Spinal cord (tissue), 10 donors: Measurements from ENCODE around the gene FLRT1. TPM values are rescaled to one million over a fixed set of nuclear protein-coding genes. Genes with fewer than 3 reads are reported as not detected.

ENCODE experiments used
- DNase-seq, 6 donors: peaks; one replicate each; pipeline versions ENCODE4 v3.0.0 to v3.0.0-alpha.2; 2013 to 2015; ENCODE audit warnings: low spot score in 6 of 6, low read depth in 4 of 6
- H3K27ac ChIP-seq: one replicate; pipeline ENCODE4 v1.5.1; 2013; ENCODE audit warnings: low read depth, low read length, control low read depth
- H3K27me3 ChIP-seq: one replicate; pipeline ENCODE4 v1.6.1; 2013; ENCODE audit warnings: low read length; ENCODE audit not compliant: control insufficient read depth, insufficient read depth
- H3K36me3 ChIP-seq: one replicate; pipeline ENCODE4 v1.6.1; 2013; ENCODE audit warnings: low read length; ENCODE audit not compliant: control insufficient read depth, insufficient read depth
- H3K4me1 ChIP-seq: one replicate; pipeline ENCODE4 v1.6.1; 2013; ENCODE audit warnings: low read length; ENCODE audit not compliant: control insufficient read depth, insufficient read depth
- H3K4me3 ChIP-seq: one replicate; pipeline ENCODE4 v1.5.1; 2013; ENCODE audit warnings: low read depth, low read length, control low read depth
- H3K9me3 ChIP-seq: one replicate; pipeline ENCODE4 v1.6.1; 2013; ENCODE audit warnings: low read length; ENCODE audit not compliant: control insufficient read depth, insufficient read depth
- WGBS: methylation state at CpG from one replicate; pipeline ENCODE4 v1.1.5; 2013; ENCODE audit warnings: missing lambda C conversion rate; ENCODE audit not compliant: insufficient coverage; 5-methylcytosine and 5-hydroxymethylcytosine counted together
- polyA plus RNA-seq, 2 donors: library from polyadenylated mRNA; unstranded; fragments of 120-200 nt; gene quantifications; one replicate each; pipeline ENCODE4 v1.2.1, GENCODE V29; 2013; ENCODE audit not compliant: insufficient read length in 2 of 2
- total RNA-seq, 2 donors: library from RNA; depleted of rRNA in 1 of 2; stranded (reverse); fragments of 120-200 nt in 1 of 2; fragments of >200 nt in 1 of 2; gene quantifications; one replicate each; pipeline versions ENCODE4 v1.2.3 to v1.2.4, GENCODE V29; 2013 to 2014
- donor health status: healthy.

The FLRT1 gene
- total and polyA plus RNA-seq, 4 donors, result 6.7 to 21.0 (median 11.7) TPM

GRCh38 chr11:64080390-64080789 is 44.7 kb downstream of the FLRT1 start:
- no peaks in the 10 kb centered on the region for H3K9me3 ChIP-seq
- 100% methylated on average over 1 of the region's 10 CpGs for WGBS
- H3K27ac ChIP-seq, result no peak overlapping the region
- no peak for DNase-seq
- H3K27me3 ChIP-seq, result no peaks in the 10 kb centered on the region
- H3K4me1 ChIP-seq, result peaks cover 64% of the 10 kb centered on the region
- no peak overlapping the region for H3K4me3 ChIP-seq
- H3K36me3 ChIP-seq, result peaks cover 35% of the 10 kb centered on the region

GRCh38 chr11:64081745-64082442 is 46.2 kb downstream of the FLRT1 start:
- no peak for DNase-seq
- H3K9me3 ChIP-seq, result no peaks in the 10 kb centered on the region
- 53% methylated on average over 27 of the region's 27 CpGs for WGBS
- H3K4me1 ChIP-seq, result peaks cover 74% of the 10 kb centered on the region
- H3K27ac ChIP-seq, result no peak overlapping the region
- no peaks in the 10 kb centered on the region for H3K27me3 ChIP-seq
- H3K36me3 ChIP-seq, result peaks cover 27% of the 10 kb centered on the region
- H3K4me3 ChIP-seq, result no peak overlapping the region

GRCh38 chr11:64083398-64084080 is 47.8 kb downstream of the FLRT1 start:
- H3K4me3 ChIP-seq, result no peak overlapping the region
- H3K36me3 ChIP-seq, result peaks cover 34% of the 10 kb centered on the region
- WGBS, result 79% methylated on average over 24 of the region's 28 CpGs
- H3K4me1 ChIP-seq, result peaks cover 74% of the 10 kb centered on the region
- H3K9me3 ChIP-seq, result no peaks in the 10 kb centered on the region
- H3K27me3 ChIP-seq, result no peaks in the 10 kb centered on the region
- H3K27ac ChIP-seq, result no peak overlapping the region
- DNase-seq, result no peak

GRCh38 chr11:64084146-64084950 is 48.6 kb downstream of the FLRT1 start:
- Histone ChIP-seq H3K9me3 (no peaks in the 10 kb centered on the region), H3K36me3 (peaks cover 37% of the 10 kb centered on the region), H3K27me3 (no peaks in the 10 kb centered on the region), H3K27ac (no peak overlapping the region), H3K4me1 (peaks cover 74% of the 10 kb centered on the region), H3K4me3 (no peak overlapping the region)
- WGBS, result 83% methylated on average over 25 of the region's 26 CpGs
- DNase-seq, result no peak

- no peak overlapping the region for H3K4me3 ChIP-seq
- no peaks in the 10 kb centered on the region for H3K27me3 ChIP-seq
- H3K4me1 ChIP-seq, result peaks cover 78% of the 10 kb centered on the region
- peaks cover 40% of the 10 kb centered on the region for H3K36me3 ChIP-seq
- 73% methylated on average over 20 of the region's 27 CpGs for WGBS
- no peak for DNase-seq
- no peak overlapping the region for H3K27ac ChIP-seq
- H3K9me3 ChIP-seq, result no peaks in the 10 kb centered on the region
Measured at GRCh38 chr11:64084951-64085710, 49.4 kb downstream of the FLRT1 start.

Other genes starting within 250 kb of the FLRT1 start
- 10 to 100 TPM in 1 of 2 donors, 1 to 10 TPM in 1; 9.1 to 21.9 TPM for gene SPINDOC, start 222.5 kb upstream of the FLRT1 start, total RNA-seq
- gene SPINDOC, start 222.5 kb upstream of the FLRT1 start, polyA plus RNA-seq, result 10 to 100 TPM; 29.6 to 39.4 TPM
- 10 to 100 TPM; 12.2 to 15.5 TPM for gene MARK2, start 196.8 kb upstream of the FLRT1 start, total RNA-seq
- 10 to 100 TPM; 32.4 to 32.5 TPM for gene MARK2, start 196.8 kb upstream of the FLRT1 start, polyA plus RNA-seq
- gene RCOR2, start 118.8 kb upstream of the FLRT1 start, total RNA-seq, result 1 to 10 TPM; 3.0 to 8.9 TPM
- 10 to 100 TPM; 23.7 to 23.9 TPM for gene RCOR2, start 118.8 kb upstream of the FLRT1 start, polyA plus RNA-seq
- 10 to 100 TPM; 11.6 to 19.3 TPM for gene NAA40, start 96.9 kb upstream of the FLRT1 start, total RNA-seq
- gene NAA40, start 96.9 kb upstream of the FLRT1 start, polyA plus RNA-seq, result 10 to 100 TPM; 39.5 to 51.3 TPM
- gene COX8A, start 61.3 kb upstream of the FLRT1 start, total RNA-seq, result 100 to 1,000 TPM; 303 to 558 TPM
- 100 to 1,000 TPM; 391 TPM for gene COX8A, start 61.3 kb upstream of the FLRT1 start, polyA plus RNA-seq
- 10 to 100 TPM; 34.7 to 39.1 TPM for gene OTUB1, start 49.5 kb upstream of the FLRT1 start, total RNA-seq
- 100 to 1,000 TPM; 114 to 134 TPM for gene OTUB1, start 49.5 kb upstream of the FLRT1 start, polyA plus RNA-seq
- 10 to 100 TPM; 10.6 to 18.9 TPM for gene MACROD1, start 130.2 kb downstream of the FLRT1 start, total RNA-seq
- 10 to 100 TPM; 28.8 to 31.6 TPM for gene MACROD1, start 130.2 kb downstream of the FLRT1 start, polyA plus RNA-seq
- 100 to 1,000 TPM in 1 of 2 donors, 10 to 100 TPM in 1; 99.0 to 119 TPM for gene STIP1, start 150.2 kb downstream of the FLRT1 start, total RNA-seq
- gene STIP1, start 150.2 kb downstream of the FLRT1 start, polyA plus RNA-seq, result 100 to 1,000 TPM; 170 to 184 TPM
- 1 to 10 TPM; 5.1 to 5.7 TPM for gene FERMT3, start 170.8 kb downstream of the FLRT1 start, total RNA-seq
- 1 to 10 TPM; 6.0 to 8.2 TPM for gene FERMT3, start 170.8 kb downstream of the FLRT1 start, polyA plus RNA-seq
- 10 to 100 TPM; 10.0 to 45.6 TPM for gene TRPT1, start 190.3 kb downstream of the FLRT1 start, total RNA-seq
- 10 to 100 TPM; 38.8 to 44.6 TPM for gene TRPT1, start 190.3 kb downstream of the FLRT1 start, polyA plus RNA-seq
- gene NUDT22, start 190.3 kb downstream of the FLRT1 start, total RNA-seq, result 10 to 100 TPM; 20.3 to 41.3 TPM
- gene NUDT22, start 190.3 kb downstream of the FLRT1 start, polyA plus RNA-seq, result 10 to 100 TPM; 30.6 to 35.1 TPM
- gene DNAJC4, start 194.6 kb downstream of the FLRT1 start, total RNA-seq, result 10 to 100 TPM; 14.7 to 18.5 TPM
- 10 to 100 TPM; 71.3 to 77.4 TPM for gene DNAJC4, start 194.6 kb downstream of the FLRT1 start, polyA plus RNA-seq
- gene VEGFB, start 198.7 kb downstream of the FLRT1 start, total RNA-seq, result 10 to 100 TPM; 46.8 to 94.2 TPM
- 100 to 1,000 TPM; 252 to 255 TPM for gene VEGFB, start 198.7 kb downstream of the FLRT1 start, polyA plus RNA-seq
- gene FKBP2, start 205.2 kb downstream of the FLRT1 start, total RNA-seq, result 10 to 100 TPM; 43.6 to 94.7 TPM
- 100 to 1,000 TPM; 109 to 120 TPM for gene FKBP2, start 205.2 kb downstream of the FLRT1 start, polyA plus RNA-seq
- gene PPP1R14B, start 211.0 kb downstream of the FLRT1 start, total RNA-seq, result 100 to 1,000 TPM in 1 of 2 donors, 10 to 100 TPM in 1; 22.5 to 127 TPM
- 100 to 1,000 TPM; 117 to 127 TPM for gene PPP1R14B, start 211.0 kb downstream of the FLRT1 start, polyA plus RNA-seq
- 10 to 100 TPM; 12.7 to 16.9 TPM for gene PLCB3, start 215.6 kb downstream of the FLRT1 start, total RNA-seq
- 10 to 100 TPM; 14.0 to 15.0 TPM for gene PLCB3, start 215.6 kb downstream of the FLRT1 start, polyA plus RNA-seq
- gene BAD, start 248.7 kb downstream of the FLRT1 start, total RNA-seq, result 100 to 1,000 TPM in 1 of 2 donors, 10 to 100 TPM in 1; 41.5 to 123 TPM
- 100 to 1,000 TPM in 1 of 2 donors, 10 to 100 TPM in 1; 97.7 to 104 TPM for gene BAD, start 248.7 kb downstream of the FLRT1 start, polyA plus RNA-seq
- gene GPR137, start 249.9 kb downstream of the FLRT1 start, total RNA-seq, result 10 to 100 TPM in 1 of 2 donors, 1 to 10 TPM in 1; 7.1 to 21.5 TPM
- gene GPR137, start 249.9 kb downstream of the FLRT1 start, polyA plus RNA-seq, result 100 to 1,000 TPM in 1 of 2 donors, 10 to 100 TPM in 1; 90.9 to 100 TPM